ENCODE data around the gene DPF1. TPM values are rescaled to one million over a fixed set of nuclear protein-coding genes. Genes with fewer than 3 reads are reported as not detected.

Gene DPF1
- total and polyA plus RNA-seq, 9 donors, result 0.23 to 1.0 (median 0.35) TPM; not detected in 2

DNA sequence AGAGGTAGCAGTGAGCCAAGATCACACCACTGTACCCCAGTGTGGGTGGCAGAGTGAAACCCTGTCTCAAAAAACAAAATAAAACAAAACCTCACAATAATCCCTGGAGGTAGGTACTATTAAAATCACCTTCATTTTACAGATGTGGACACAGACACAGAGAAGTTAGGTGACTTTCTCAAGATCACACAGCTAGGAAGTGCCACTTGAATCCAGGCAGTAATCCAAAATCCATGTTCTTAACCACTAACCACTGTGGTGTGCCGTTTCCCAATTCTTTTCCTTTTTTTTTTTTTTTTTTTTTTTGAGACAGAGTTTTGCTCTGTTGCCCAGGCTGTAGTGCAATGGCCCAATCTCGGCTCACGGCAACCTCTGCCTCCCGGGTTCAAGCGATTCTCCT, 23.1 kb upstream of the DPF1 start:
- intact Hi-C loops (cut with DNase I), result loop anchor here in 1 of 4 donors (5.0 kb wide), 1 partner anchor 85 kb away; no protein-coding TSS in a partner anchor
- TF ChIP-seq EP300 (IDR thresholded peaks at IDR 0.05) (no peak), POLR2A (IDR thresholded peaks at IDR 0.05) (no peak)
- TF ChIP-seq, protein P1, sequence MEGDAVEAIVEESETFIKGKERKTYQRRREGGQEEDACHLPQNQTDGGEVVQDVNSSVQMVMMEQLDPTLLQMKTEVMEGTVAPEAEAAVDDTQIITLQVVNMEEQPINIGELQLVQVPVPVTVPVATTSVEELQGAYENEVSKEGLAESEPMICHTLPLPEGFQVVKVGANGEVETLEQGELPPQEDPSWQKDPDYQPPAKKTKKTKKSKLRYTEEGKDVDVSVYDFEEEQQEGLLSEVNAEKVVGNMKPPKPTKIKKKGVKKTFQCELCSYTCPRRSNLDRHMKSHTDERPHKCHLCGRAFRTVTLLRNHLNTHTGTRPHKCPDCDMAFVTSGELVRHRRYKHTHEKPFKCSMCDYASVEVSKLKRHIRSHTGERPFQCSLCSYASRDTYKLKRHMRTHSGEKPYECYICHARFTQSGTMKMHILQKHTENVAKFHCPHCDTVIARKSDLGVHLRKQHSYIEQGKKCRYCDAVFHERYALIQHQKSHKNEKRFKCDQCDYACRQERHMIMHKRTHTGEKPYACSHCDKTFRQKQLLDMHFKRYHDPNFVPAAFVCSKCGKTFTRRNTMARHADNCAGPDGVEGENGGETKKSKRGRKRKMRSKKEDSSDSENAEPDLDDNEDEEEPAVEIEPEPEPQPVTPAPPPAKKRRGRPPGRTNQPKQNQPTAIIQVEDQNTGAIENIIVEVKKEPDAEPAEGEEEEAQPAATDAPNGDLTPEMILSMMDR (IDR thresholded peaks at IDR 0.05), result no peak
- Histone ChIP-seq H3K27me3 (no peaks in the 10 kb centered on the region), H3K4me1 (ENCODE audit: insufficient read depth) (peaks cover 8% of the 10 kb centered on the region), H3K4me3 (no peak overlapping the region), H3K9me3 (no peaks in the 10 kb centered on the region), H3K36me3 (no peaks in the 10 kb centered on the region), H3K27ac (no peak overlapping the region)
- 47 to 68% (median 66%) methylated on average over 4 to 5 of the region's 5 CpGs for WGBS, 3 donors
- DNase-seq, result no peak

DNA sequence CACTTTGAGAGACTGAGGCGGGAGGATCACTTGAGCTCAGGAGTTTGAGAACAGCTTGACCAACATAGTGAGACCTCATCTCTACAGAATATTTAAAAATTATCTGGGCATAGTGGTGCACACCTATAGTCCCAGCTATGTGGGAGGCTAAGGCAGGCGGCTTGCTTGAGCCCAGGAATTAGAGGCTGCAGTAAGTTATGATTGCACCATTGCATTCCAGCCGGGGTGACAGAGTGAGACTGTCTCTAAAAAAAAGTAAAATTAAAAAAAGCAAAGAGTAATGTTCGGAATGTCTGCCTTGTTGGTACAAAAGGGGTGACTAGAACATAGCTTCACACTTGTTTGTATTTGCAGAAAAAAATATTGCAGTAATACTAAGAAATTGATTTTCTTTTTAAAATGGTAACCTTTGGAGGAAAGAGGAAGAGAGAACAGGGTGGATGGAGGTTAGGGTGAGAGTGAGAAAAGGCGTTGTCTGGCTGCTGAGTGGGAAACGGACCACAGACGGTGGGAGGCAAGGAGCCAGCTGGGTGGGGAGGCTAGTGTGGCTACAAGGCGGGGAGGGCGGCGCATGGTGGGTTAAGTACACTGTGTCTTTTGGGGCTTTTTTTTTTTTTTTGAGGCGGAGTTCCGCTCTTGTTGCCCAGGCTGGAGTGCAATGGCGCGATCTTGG, 21.9 kb upstream of the DPF1 start:
- no peak overlapping the region for H3K4me3 ChIP-seq
- no peaks in the 10 kb centered on the region for H3K27me3 ChIP-seq
- DNase-seq, result peak; percentile 56 to 79 (median 61)
- intact Hi-C loops (cut with DNase I), result loop anchor here in 1 of 4 donors (5.0 kb wide), 1 partner anchor 86 kb away; no protein-coding TSS in a partner anchor
- TF ChIP-seq EP300 (IDR thresholded peaks at IDR 0.05) (no peak), POLR2A (IDR thresholded peaks at IDR 0.05) (no peak)
- TF ChIP-seq, protein P1 (IDR thresholded peaks at IDR 0.05), result no peak
- peaks cover 6% of the 10 kb centered on the region for H3K4me1 ChIP-seq (ENCODE audit: insufficient read depth)
- 11 to 33% (median 14%) methylated on average over 13 to 14 of the region's 14 CpGs for WGBS, 3 donors
- no peaks in the 10 kb centered on the region for H3K9me3 ChIP-seq
- no peaks in the 10 kb centered on the region for H3K36me3 ChIP-seq
- no peak overlapping the region for H3K27ac ChIP-seq

DNA sequence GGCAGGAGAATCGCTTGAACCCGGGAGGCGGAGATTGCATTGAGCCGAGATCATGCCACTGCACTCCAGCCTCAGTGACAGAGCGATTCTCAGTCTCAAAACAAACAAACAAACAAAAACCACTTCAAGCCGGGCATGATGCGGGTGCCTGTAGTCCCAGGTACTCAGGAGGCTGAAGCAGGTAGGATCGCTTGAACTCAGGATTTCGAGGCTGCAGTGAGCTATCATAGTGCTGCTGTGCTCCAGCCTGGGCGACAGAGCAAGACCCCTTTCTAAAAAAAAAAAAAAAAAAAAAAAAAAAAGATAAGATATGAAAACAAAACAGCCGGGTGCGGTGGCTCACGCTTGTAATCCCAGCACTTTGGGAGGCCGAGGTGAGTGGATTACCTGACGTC, 19.3 kb upstream of the DPF1 start:
- Histone ChIP-seq H3K9me3 (no peaks in the 10 kb centered on the region), H3K27ac (no peak overlapping the region), H3K27me3 (no peaks in the 10 kb centered on the region), H3K36me3 (no peaks in the 10 kb centered on the region), H3K4me3 (no peak overlapping the region), H3K4me1 (ENCODE audit: insufficient read depth) (peaks cover 6% of the 10 kb centered on the region)
- TF ChIP-seq POLR2A (IDR thresholded peaks at IDR 0.05) (no peak), EP300 (IDR thresholded peaks at IDR 0.05) (no peak)
- TF ChIP-seq, protein P1 (IDR thresholded peaks at IDR 0.05), result no peak
- 52 to 57% (median 55%) methylated on average over 15 of the region's 15 CpGs for whole genome bisulfite sequencing, 3 donors
- no peak for DNase-seq
- intact Hi-C loops (cut with DNase I), result loop anchor here in 1 of 4 donors (5.0 kb wide), 1 partner anchor 89 kb away; no protein-coding TSS in a partner anchor

DNA sequence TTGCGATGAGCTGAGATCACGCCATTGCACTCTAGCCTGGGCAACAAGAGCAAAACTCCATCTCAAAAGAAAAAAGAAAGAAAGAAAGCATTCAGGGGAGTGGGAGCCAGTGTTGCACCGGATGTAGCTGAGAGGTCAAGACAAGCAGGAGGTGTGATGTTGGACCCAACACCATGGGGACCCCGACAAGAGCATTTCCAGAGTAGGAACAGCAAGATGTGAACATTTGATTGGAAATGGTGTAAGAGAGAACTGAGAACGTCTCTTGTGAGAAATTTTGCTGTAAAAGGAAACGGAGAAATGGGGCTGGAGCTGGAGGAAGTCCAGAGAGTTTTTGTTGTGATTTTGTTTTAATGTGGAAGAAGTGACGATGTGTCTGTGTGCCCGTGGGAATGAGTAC, 15.8 kb upstream of the DPF1 start:
- H3K27ac ChIP-seq, result no peak overlapping the region
- H3K36me3 ChIP-seq, result no peaks in the 10 kb centered on the region
- no peak for DNase-seq
- peaks cover 2% of the 10 kb centered on the region for H3K4me1 ChIP-seq (ENCODE audit: insufficient read depth)
- TF ChIP-seq, protein P1 (IDR thresholded peaks at IDR 0.05), result no peak
- no peak for TF ChIP-seq POLR2A (IDR thresholded peaks at IDR 0.05)
- TF ChIP-seq EP300 (IDR thresholded peaks at IDR 0.05), result no peak
- no peak overlapping the region for H3K4me3 ChIP-seq
- H3K9me3 ChIP-seq, result no peaks in the 10 kb centered on the region
- no peaks in the 10 kb centered on the region for H3K27me3 ChIP-seq
- 33 to 47% (median 40%) methylated on average over 8 of the region's 8 CpGs for WGBS, 3 donors
- intact Hi-C loops (cut with DNase I), result loop anchor here in 1 of 4 donors (5.0 kb wide), 1 partner anchor 92 kb away; no protein-coding TSS in a partner anchor

Measured in ovary (tissue), 9 donors.